Endothelial cell of umbilical vein (primary cell): ENCODE data around the gene GLRA1. TPM values are rescaled to one million over a fixed set of nuclear protein-coding genes. Genes with fewer than 3 reads are reported as not detected.

Source experiments
- BruUV-seq: library from RNA; stranded (reverse); fragments of 400-500 nt; replicated peaks from 2 replicates; lab custom pipeline; 2021; lab: Mats Ljungman, UMichigan
- CTCF ChIA-PET: fragments of 300-600, 350-600 bp; sonication (Branson Sonifier 250); formaldehyde crosslinking; loops from one replicate; lab custom pipeline; 2021; ENCODE audit warnings: antibody characterized with exemption, inconsistent platforms; lab: Charles Lee
- POLR2A ChIA-PET: fragments of 300-600, 350-600 bp; sonication (Branson Sonifier 250); formaldehyde crosslinking; loops from one replicate; lab custom pipeline; 2021; ENCODE audit warnings: antibody characterized with exemption, inconsistent platforms; lab: Charles Lee
- DNase-seq: peaks from one replicate; pipeline ENCODE4 v3.0.0-alpha.2; 2011; ENCODE audit warnings: low read depth, low spot score
- FAIRE-seq: peaks from 2 replicates; lab custom pipeline; 2011; peaks lifted over from hg19 to GRCh38; lab: Jason Lieb, UNC
- H2AFZ ChIP-seq: 2 replicates; pipeline ENCODE4 v1.6.0; 2012; ENCODE audit warnings: low read depth, low read length, control low read depth, inconsistent platforms
- H3K27ac ChIP-seq: 2 replicates; pipeline ENCODE4 v1.5.1; 2011; ENCODE audit warnings: low read depth, mild to moderate bottlenecking, control low read depth, low read length, moderate library complexity; ENCODE audit not compliant: insufficient read depth
- H3K27me3 ChIP-seq, 2 experiments: 2 replicates each; pipeline versions ENCODE4 v1.6.0 to v1.6.1; 2011; ENCODE audit warnings: low read length in 2 of 2, mixed read lengths in 1 of 2; ENCODE audit not compliant: control insufficient read depth in 2 of 2, insufficient read depth in 2 of 2
- H3K36me3 ChIP-seq, 2 experiments: 2 replicates in 1 of 2; 3 replicates in 1 of 2; pipeline ENCODE4 v1.5.1; 2011; ENCODE audit warnings: low read length in 2 of 2, mild to moderate bottlenecking in 1 of 2, moderate library complexity in 1 of 2; ENCODE audit not compliant: control insufficient read depth in 2 of 2, insufficient read depth in 2 of 2; ENCODE audit errors: extremely low read depth in 1 of 2
- H3K4me1 ChIP-seq: 3 replicates; pipeline ENCODE4 v1.5.1; 2011; ENCODE audit warnings: mild to moderate bottlenecking, low read length; ENCODE audit not compliant: control insufficient read depth, insufficient read depth; ENCODE audit errors: extremely low read depth
- H3K4me2 ChIP-seq: 2 replicates; pipeline ENCODE4 v1.6.1; 2011; ENCODE audit warnings: low read length, control low read depth, mixed read lengths; ENCODE audit not compliant: insufficient read depth
- H3K4me3 ChIP-seq, 3 experiments: fragments of 200-600 bp in 1 of 3; sonication (generic), shearing (Covaris generic) in 1 of 3; replicated peaks in 1 of 3; 2 replicates each; pipeline ENCODE4 v1.5.1; 2011 to 2016; ENCODE audit warnings: control low read depth in 3 of 3, low read length in 3 of 3, mild to moderate bottlenecking in 2 of 3, inconsistent platforms in 1 of 3, low read depth in 1 of 3, moderate library complexity in 1 of 3; ENCODE audit not compliant: insufficient read depth in 1 of 3
- H3K79me2 ChIP-seq: 2 replicates; pipeline ENCODE4 v1.6.0; 2012; ENCODE audit warnings: low read length, inconsistent platforms; ENCODE audit not compliant: control insufficient read depth, insufficient read depth
- H3K9ac ChIP-seq: replicated peaks from 2 replicates; pipeline ENCODE3; 2011; ENCODE audit warnings: low read length, control low read depth; ENCODE audit not compliant: insufficient read depth; ENCODE audit errors: extremely low read depth
- H3K9me1 ChIP-seq: replicated peaks from 3 replicates; pipeline ENCODE4 v1.6.0; 2011; ENCODE audit warnings: mild to moderate bottlenecking, low read length; ENCODE audit not compliant: control insufficient read depth, insufficient read depth; ENCODE audit errors: extremely low read depth
- H3K9me3 ChIP-seq: replicated peaks from 2 replicates; pipeline ENCODE4 v1.5.1; 2012; ENCODE audit warnings: low read length, inconsistent platforms; ENCODE audit not compliant: control insufficient read depth, insufficient read depth
- H4K20me1 ChIP-seq: replicated peaks from 2 replicates; pipeline ENCODE3; 2011; ENCODE audit warnings: mild to moderate bottlenecking, low read length; ENCODE audit not compliant: control insufficient read depth, insufficient read depth; ENCODE audit errors: extremely low read depth
- CTCF ChIP-seq, 2 donors: IDR thresholded peaks; 1 replicate in 1 of 2; 2 replicates in 1 of 2; pipeline ENCODE4 v1.5.1; 2011; ENCODE audit warnings: low read length in 2 of 2, mild to moderate bottlenecking in 2 of 2, moderate library complexity in 2 of 2, control low read depth in 1 of 2, inconsistent platforms in 1 of 2, low read depth in 1 of 2; ENCODE audit not compliant: insufficient read depth in 1 of 2; ENCODE audit errors: extremely low read depth in 1 of 2
- EZH2 ChIP-seq: IDR thresholded peaks from 2 replicates; pipeline ENCODE4 v1.6.1; 2012; ENCODE audit warnings: borderline replicate concordance, low read depth, mild to moderate bottlenecking, moderate library complexity, low read length, inconsistent platforms; ENCODE audit not compliant: severe bottlenecking
- FOS ChIP-seq: IDR thresholded peaks from 2 replicates; pipeline ENCODE4 v1.6.1; 2011; ENCODE audit warnings: mild to moderate bottlenecking, low read length, moderate library complexity, borderline replicate concordance; ENCODE audit not compliant: insufficient read depth
- GATA2 ChIP-seq: IDR thresholded peaks from 2 replicates; pipeline ENCODE4 v1.7.0; 2011; ENCODE audit warnings: low read depth, mild to moderate bottlenecking, moderate library complexity, mixed read lengths, low read length; ENCODE audit not compliant: insufficient read length, insufficient read depth
- JUN ChIP-seq: IDR thresholded peaks from 2 replicates; pipeline ENCODE4 v1.6.1; 2011; ENCODE audit warnings: borderline replicate concordance, low read depth; ENCODE audit not compliant: insufficient read length, insufficient read depth
- MAX ChIP-seq: IDR thresholded peaks from 2 replicates; pipeline ENCODE4 v1.6.1; 2011; ENCODE audit not compliant: insufficient read depth, insufficient read length
- MYC ChIP-seq: IDR thresholded peaks from one replicate; pipeline ENCODE4 v1.6.1; 2011; ENCODE audit warnings: mild to moderate bottlenecking, low read depth, low read length
- POLR2A ChIP-seq: IDR thresholded peaks from 2 replicates; pipeline ENCODE4 v1.6.1; 2012; ENCODE audit warnings: low read depth, mild to moderate bottlenecking, control low read depth, low read length
- dilution Hi-C: fragments of 300-500 bp; cut with MboI; formaldehyde crosslinking; loops from one replicate; pipeline ENCODE4 v1.15.0; 2019; ENCODE audit warnings: low sequenced_read_pairs; ENCODE audit not compliant: extremely low pct_ligation_motif_present
- intact Hi-C: fragments of 100-400 bp; cut with micrococcal nuclease; formaldehyde crosslinking; loops from one replicate; pipeline ENCODE4 v1.10.0; 2022
- polyA plus RNA-seq, 4 experiments: library from polyadenylated mRNA; depleted of rRNA in 3 of 4; stranded (reverse) in 3 of 4; unstranded in 1 of 4; fragments of >200 nt; gene quantifications; 2 replicates each; pipeline versions ENCODE4 v1.2.1 to v1.2.3, GENCODE V29; 2011 to 2012; ENCODE audit warnings: missing spikeins in 1 of 4
- total RNA-seq: library from RNA; stranded (reverse); gene quantifications from 2 replicates; pipeline ENCODE4 v1.2.3, GENCODE V29; 2021

GLRA1 gene
- total and polyA plus RNA-seq, 2 donors (not counting 3 experiments of a cell fraction or from before 2014, with no cell fraction given), result not detected

- Histone ChIP-seq H2AFZ (no peak overlapping the region), H4K20me1 (peaks cover 26% of the 10 kb centered on the region), H3K27me3 (no peaks in the 10 kb centered on the region), H3K4me2 (peak overlapping the region; percentile 97), H3K79me2 (peaks cover 81% of the 10 kb centered on the region), H3K4me1 (peaks cover 38% of the 10 kb centered on the region), H3K9ac (no peak overlapping the region), H3K27ac (no peak overlapping the region), H3K9me3 (no peaks in the 10 kb centered on the region), H3K36me3 (peaks cover 2% of the 10 kb centered on the region in 2 experiments), H3K9me1 (no peaks in the 10 kb centered on the region), H3K4me3 (peak overlapping the region in 1 of 3 experiments; percentile 10)
- FAIRE-seq (no peak), DNase-seq (no peak)
- CTCF ChIA-PET, result interaction anchor here (0.9 to 1.0 kb wide), 2 partner anchors 28 to 50 kb away, joined by 3 read pairs; no protein-coding TSS in a partner anchor
- TF ChIP-seq GATA2, result no peak
- TF ChIP-seq CTCF (IDR thresholded peaks at IDR 0.05; ENCODE audit: extremely low read depth in 1 of 2, insufficient read depth in 1 of 2, low read depth in 1 of 2, low read length in 2 of 2), result no peak
- no peak for TF ChIP-seq JUN
- no peak for TF ChIP-seq MAX
- no peak for TF ChIP-seq POLR2A
- TF ChIP-seq EZH2, result no peak
- TF ChIP-seq MYC, result no peak
- no peak for TF ChIP-seq FOS
- dilution Hi-C loops, result no loop called here
- no TSS peak for BruUV-seq
- POLR2A ChIA-PET, result no interaction called here
- intact Hi-C loops, result loop anchor here (10.0 kb wide), 1 partner anchor 520 kb away; the partner anchor contains the start of gene GM2A
Measured at GRCh38 chr5:151775025-151775606, 149.5 kb downstream of the GLRA1 start.
